GM20000 (cell line): Measurements from ENCODE around the gene MYOG.

Experiments
- DNase-seq: peaks from one replicate; pipeline ENCODE4 v3.0.0; 2012; ENCODE audit warnings: low spot score
- TF ChIP-seq, protein P1 (sequence below): IDR thresholded peaks from 2 replicates; pipeline ENCODE4 v1.5.1; 2012; ENCODE audit warnings: mild to moderate bottlenecking, control low read depth; ENCODE audit errors: extremely low read depth, missing control alignments

MYOG gene

GRCh38 chr1:203086992-203087763 is 1.4 kb upstream of the MYOG start:
- TF ChIP-seq, protein P1, sequence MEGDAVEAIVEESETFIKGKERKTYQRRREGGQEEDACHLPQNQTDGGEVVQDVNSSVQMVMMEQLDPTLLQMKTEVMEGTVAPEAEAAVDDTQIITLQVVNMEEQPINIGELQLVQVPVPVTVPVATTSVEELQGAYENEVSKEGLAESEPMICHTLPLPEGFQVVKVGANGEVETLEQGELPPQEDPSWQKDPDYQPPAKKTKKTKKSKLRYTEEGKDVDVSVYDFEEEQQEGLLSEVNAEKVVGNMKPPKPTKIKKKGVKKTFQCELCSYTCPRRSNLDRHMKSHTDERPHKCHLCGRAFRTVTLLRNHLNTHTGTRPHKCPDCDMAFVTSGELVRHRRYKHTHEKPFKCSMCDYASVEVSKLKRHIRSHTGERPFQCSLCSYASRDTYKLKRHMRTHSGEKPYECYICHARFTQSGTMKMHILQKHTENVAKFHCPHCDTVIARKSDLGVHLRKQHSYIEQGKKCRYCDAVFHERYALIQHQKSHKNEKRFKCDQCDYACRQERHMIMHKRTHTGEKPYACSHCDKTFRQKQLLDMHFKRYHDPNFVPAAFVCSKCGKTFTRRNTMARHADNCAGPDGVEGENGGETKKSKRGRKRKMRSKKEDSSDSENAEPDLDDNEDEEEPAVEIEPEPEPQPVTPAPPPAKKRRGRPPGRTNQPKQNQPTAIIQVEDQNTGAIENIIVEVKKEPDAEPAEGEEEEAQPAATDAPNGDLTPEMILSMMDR, result no peak
- no peak for DNase-seq

DNA sequence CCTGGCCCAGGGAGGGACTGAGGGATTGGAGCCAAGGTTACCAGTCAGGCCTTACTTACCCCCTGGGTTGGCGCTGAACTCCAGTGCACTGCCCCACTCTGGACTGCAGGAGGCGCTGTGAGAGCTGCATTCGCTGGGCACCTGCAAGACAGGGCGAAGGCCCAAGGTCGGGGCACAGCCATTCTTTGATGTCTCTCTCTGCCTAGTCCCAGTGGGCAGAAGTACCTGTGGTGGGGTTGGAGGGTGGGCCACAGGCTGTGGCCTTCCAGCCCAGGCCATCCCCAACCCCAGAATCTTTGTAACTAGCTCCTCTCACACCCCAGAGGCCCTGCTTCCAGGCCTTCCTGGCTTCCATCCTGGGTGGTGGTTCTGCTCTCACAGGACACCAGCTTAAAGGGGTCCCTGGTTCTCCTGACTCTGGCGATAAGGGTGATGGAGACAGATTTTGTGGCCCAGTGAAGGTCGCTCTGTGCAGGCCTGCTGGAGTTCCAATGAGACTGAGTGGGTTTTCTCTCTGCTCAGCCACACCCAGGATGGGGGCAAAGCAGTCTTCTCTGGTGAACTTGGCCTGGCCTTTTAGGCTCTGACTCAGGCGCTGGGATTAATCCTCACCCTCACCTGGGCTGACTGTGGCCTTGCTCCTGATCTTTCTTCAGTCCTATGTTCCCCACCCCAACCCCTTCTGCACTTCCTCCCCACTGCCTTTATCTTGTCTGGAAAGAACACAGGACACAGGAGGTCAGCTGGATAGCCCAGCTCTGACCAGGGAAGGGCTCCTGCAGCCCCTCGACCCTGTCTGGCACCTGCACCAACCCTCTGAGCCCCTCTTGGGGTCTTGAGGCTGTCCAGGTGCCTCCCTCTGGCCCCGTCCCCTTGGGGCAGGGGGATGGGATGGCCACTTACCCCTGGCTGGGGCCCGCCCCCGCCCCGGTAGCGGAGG is 954 bp downstream of the MYOG start:
- TF ChIP-seq, protein P1, result peak; percentile 68
- DNase-seq, result peak; percentile 67

DNA sequence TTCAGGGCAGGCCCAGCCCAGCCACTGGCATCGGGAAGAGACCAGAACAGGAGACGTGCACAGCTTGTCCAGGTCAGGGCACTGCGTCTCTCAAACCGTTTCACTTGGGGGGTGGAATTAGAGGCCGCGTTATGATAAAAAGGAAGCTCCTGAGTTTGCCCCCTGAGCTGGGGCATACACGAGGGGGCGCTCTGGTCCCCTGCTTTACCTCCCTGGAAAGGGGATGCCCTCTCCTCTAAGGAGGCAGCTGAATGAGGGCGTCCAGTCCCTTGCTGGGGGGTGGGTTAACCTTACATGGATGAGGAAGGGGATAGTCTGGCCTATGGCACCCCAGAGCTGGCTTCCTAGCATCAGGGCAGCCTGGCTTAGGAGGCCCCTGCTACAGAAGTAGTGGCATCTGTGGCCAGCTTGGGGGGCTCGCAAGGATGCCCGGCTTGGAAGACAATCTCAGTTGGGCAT is 2.3 kb downstream of the MYOG start:
- no peak for DNase-seq
- TF ChIP-seq, protein P1, result no peak

GRCh38 chr1:203082571-203083462 is 3.0 kb downstream of the MYOG start:
- DNase-seq, result no peak
- TF ChIP-seq, protein P1, result no peak

DNA sequence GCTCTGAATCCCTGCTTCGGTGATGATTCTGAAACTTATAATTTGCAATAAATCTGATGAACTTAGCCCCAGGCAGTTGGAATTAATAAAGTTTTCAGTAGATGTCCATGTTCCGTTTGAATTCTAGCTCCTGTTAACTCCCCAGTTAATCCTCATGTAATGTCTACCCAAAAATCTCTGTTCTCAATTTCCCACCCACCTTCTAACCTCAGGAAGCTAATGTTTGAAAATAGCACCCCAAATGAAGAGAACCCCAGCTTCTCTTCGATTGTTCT is 3.6 kb downstream of the MYOG start:
- TF ChIP-seq, protein P1, result no peak
- DNase-seq, result no peak

DNA sequence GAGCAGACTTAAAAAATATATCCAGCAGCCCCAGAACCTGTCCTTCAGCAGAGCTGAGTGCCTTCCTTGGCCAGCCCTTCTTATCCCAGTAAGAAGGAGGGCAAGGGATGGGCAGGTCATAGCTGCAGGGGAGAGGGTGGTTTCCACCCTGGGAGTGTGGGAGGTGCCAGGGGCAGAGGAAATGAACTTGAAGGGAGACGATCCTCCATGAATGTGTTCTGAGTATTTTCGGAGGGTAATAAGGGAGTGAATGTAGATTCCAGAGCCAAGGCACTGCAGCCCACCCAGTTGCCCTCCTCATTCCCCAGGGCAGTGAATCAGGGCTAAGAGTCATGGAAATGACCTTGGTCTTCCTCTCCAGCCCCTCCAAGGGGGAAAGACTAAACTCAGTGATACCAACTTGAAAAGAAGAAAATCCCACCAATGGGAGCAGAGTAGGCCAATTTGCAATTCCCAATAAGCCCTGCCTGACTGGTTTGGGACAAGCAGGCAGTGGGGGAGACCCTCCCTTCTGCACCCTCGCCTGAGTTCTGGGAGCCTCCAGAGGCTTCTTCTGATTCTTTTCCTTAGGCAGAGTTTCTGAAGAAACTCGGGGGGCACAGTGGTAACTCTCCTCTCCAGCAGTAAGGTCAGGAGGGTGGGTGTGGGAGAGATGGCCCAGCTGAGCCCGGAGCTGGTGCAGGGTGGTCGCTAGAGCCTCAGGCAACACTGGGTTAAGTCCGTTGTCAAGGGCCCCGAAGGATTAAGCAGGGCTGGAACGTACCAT is 4.2 kb downstream of the MYOG start:
- TF ChIP-seq, protein P1, result no peak
- DNase-seq, result no peak
